K562 (cell line): Measurements from ENCODE around the gene EXOC3L1. TPM values are rescaled to one million over a fixed set of nuclear protein-coding genes. Genes with fewer than 3 reads are reported as not detected.

ENCODE experiments used
- ASH1L ChIP-seq: fragments of 450-650 bp; IDR thresholded peaks from 2 replicates; pipeline ENCODE4 v1.6.1; 2018; ENCODE audit warnings: borderline replicate concordance, mild to moderate bottlenecking, low read depth; ENCODE audit not compliant: partially characterized antibody
- CBX8 ChIP-seq: fragments of 200-600 bp; sonication (generic); IDR thresholded peaks from 2 replicates; pipeline ENCODE4 v1.6.1; 2012; ENCODE audit warnings: borderline replicate concordance, mixed run types, low read depth, mild to moderate bottlenecking, moderate library complexity, mixed read lengths, low read length, control low read depth, inconsistent platforms; ENCODE audit not compliant: poor library complexity, severe bottlenecking; ENCODE audit errors: extremely low read depth
- CEBPB ChIP-seq: fragments of 450-650 bp; IDR thresholded peaks from 2 replicates; pipeline ENCODE4 v1.6.1; 2016; ENCODE audit warnings: missing genetic modification characterization, missing compliant biosample characterization
- GATAD2B ChIP-seq: fragments of 450-650 bp; IDR thresholded peaks from 2 replicates; pipeline ENCODE4 v1.6.1; 2017; ENCODE audit warnings: mild to moderate bottlenecking, borderline replicate concordance
- GTF3C2 ChIP-seq: IDR thresholded peaks from 3 replicates; pipeline ENCODE4 v1.6.1; 2011; ENCODE audit warnings: borderline replicate concordance, mild to moderate bottlenecking, moderate library complexity; ENCODE audit not compliant: insufficient read length; ENCODE audit errors: extremely low read depth
- NCOA4 ChIP-seq: fragments of 450-650 bp; IDR thresholded peaks from 2 replicates; pipeline ENCODE4 v1.6.1; 2018; ENCODE audit warnings: mild to moderate bottlenecking; ENCODE audit not compliant: partially characterized antibody
- NFYB ChIP-seq: IDR thresholded peaks from 2 replicates; pipeline ENCODE4 v1.6.1; 2011; ENCODE audit warnings: mild to moderate bottlenecking, moderate library complexity; ENCODE audit not compliant: insufficient read length; ENCODE audit errors: extremely low read depth
- POLR3A ChIP-seq: IDR thresholded peaks from 2 replicates; pipeline ENCODE4 v1.6.1; 2011; ENCODE audit warnings: borderline replicate concordance, mild to moderate bottlenecking, moderate library complexity; ENCODE audit not compliant: insufficient read length, insufficient read depth; ENCODE audit errors: extremely low read depth
- PYGO2 ChIP-seq: fragments of 450-650 bp; IDR thresholded peaks from 2 replicates; pipeline ENCODE4 v1.6.1; 2016; ENCODE audit warnings: mild to moderate bottlenecking, missing genetic modification characterization, moderate library complexity, missing compliant biosample characterization
- RCOR1 ChIP-seq, 2 experiments: IDR thresholded peaks; 2 replicates each; pipeline ENCODE4 v1.6.1; 2012; ENCODE audit warnings: low read depth in 2 of 2, low read length in 2 of 2, borderline replicate concordance in 1 of 2, improper control_type of control experiment in 1 of 2
- SIN3A ChIP-seq, 2 experiments: fragments of 150-350 bp in 1 of 2; IDR thresholded peaks; 2 replicates each; pipeline ENCODE4 v1.6.1; 2011 to 2016; ENCODE audit warnings: borderline replicate concordance in 2 of 2, low read depth in 2 of 2, low read length in 2 of 2, mild to moderate bottlenecking in 2 of 2, moderate library complexity in 2 of 2; ENCODE audit not compliant: control insufficient read depth in 1 of 2
- SIX5 ChIP-seq, 2 experiments: IDR thresholded peaks; 2 replicates each; pipeline ENCODE4 v1.6.1; 2011; ENCODE audit warnings: low read length in 2 of 2, borderline replicate concordance in 1 of 2, low read depth in 1 of 2, mild to moderate bottlenecking in 1 of 2, moderate library complexity in 1 of 2; ENCODE audit not compliant: insufficient read depth in 1 of 2
- SRF ChIP-seq, 2 experiments: fragments of 250-450, 450-650 bp in 1 of 2; sonication (Bioruptor Pico) in 1 of 2; sonication (generic) in 1 of 2; formaldehyde crosslinking; IDR thresholded peaks; 2 replicates each; pipeline versions ENCODE4 v1.5.0 to v1.5.1; 2020 to 2022; ENCODE audit warnings: mild to moderate bottlenecking in 1 of 2, missing genetic modification reagents in 1 of 2
- STAG1 ChIP-seq: sonication (generic); formaldehyde crosslinking; IDR thresholded peaks from 2 replicates; pipeline ENCODE4 v1.5.0; 2020; ENCODE audit warnings: missing genetic modification reagents, borderline replicate concordance
- TGIF2 ChIP-seq: sonication (generic); formaldehyde crosslinking; IDR thresholded peaks from 2 replicates; pipeline ENCODE4 v1.8.1; 2022; ENCODE audit warnings: mild to moderate bottlenecking, missing genetic modification reagents, moderate library complexity
- THRAP3 ChIP-seq: fragments of 450-650 bp; IDR thresholded peaks from 2 replicates; pipeline ENCODE4 v1.6.1; 2016; ENCODE audit warnings: mild to moderate bottlenecking, inconsistent platforms, borderline replicate concordance
- THRB ChIP-seq: fragments of 450-650 bp; formaldehyde crosslinking; conservative IDR thresholded peaks from 2 replicates; pipeline ENCODE4 v1.4.0; 2022; ENCODE audit warnings: mild to moderate bottlenecking, missing genetic modification characterization
- ZNF347 ChIP-seq: fragments of 450-650 bp; formaldehyde crosslinking; IDR thresholded peaks from 2 replicates; pipeline ENCODE4 v1.4.0; 2020; ENCODE audit warnings: low read depth, mild to moderate bottlenecking, moderate library complexity
- ZNF444 ChIP-seq: fragments of 250-450 bp; sonication (Bioruptor Pico); IDR thresholded peaks from 2 replicates; pipeline ENCODE4 v1.4.0; 2020; ENCODE audit warnings: mild to moderate bottlenecking, moderate library complexity
- ZNF655 ChIP-seq: fragments of 250-450 bp; sonication (Bioruptor Pico); IDR thresholded peaks from 2 replicates; pipeline ENCODE4 v1.5.0; 2021
- ZSCAN29 ChIP-seq: fragments of 450-650 bp; IDR thresholded peaks from 2 replicates; pipeline ENCODE4 v1.6.1; 2017
- polyA plus RNA-seq, 8 experiments: library from polyadenylated mRNA; depleted of rRNA in 4 of 8; stranded (reverse) in 5 of 8; unstranded in 3 of 8; fragments of >200 nt; fragmentation: Nextera tagmentation in 2 of 8; fragmentation: Illumina TruSeq in 1 of 8; extraction: Ambion mirVana in 2 of 8; extraction: Trizol in 1 of 8; gene quantifications; 2 replicates each; pipeline versions ENCODE4 v1.2.1 to v1.2.3, GENCODE V29; 2011 to 2014; ENCODE audit warnings: inconsistent platforms in 1 of 8, missing spikeins in 1 of 8
- total RNA-seq, 7 experiments: library from RNA; depleted of rRNA in 6 of 7; stranded (reverse); fragments of >200 nt in 6 of 7; fragmentation: Illumina TruSeq in 2 of 7; extraction: Trizol in 2 of 7; gene quantifications; 2 replicates each; pipeline versions ENCODE4 v1.2.1 to v1.2.3, GENCODE V29; 2011 to 2021; ENCODE audit warnings: low replicate concordance in 1 of 7

Gene EXOC3L1
- total and polyA plus RNA-seq, 9 of the 15 experiments (the other 6 are each of a cell fraction or from before 2014, with no cell fraction given) = 0.08 TPM; not detected in 8

- TF ChIP-seq THRB (CRISPR knock-in tag) (no peak), STAG1 (no peak), POLR3A (no peak), SIX5 (IDR thresholded peaks at IDR 0.05; ENCODE audit: borderline replicate concordance in 1 of 2, insufficient read depth in 1 of 2, low read depth in 1 of 2, low read length in 2 of 2) (peak; percentile 92 to 93), TGIF2 (CRISPR knock-in tag) (no peak; the same call in 1 of the 2 replicates), GTF3C2 (no peak), SIN3A (IDR thresholded peaks at IDR 0.05; ENCODE audit: borderline replicate concordance in 2 of 2, control insufficient read depth in 1 of 2, low read depth in 2 of 2, low read length in 2 of 2) (peak; percentile 97 to 99), GATAD2B (no peak), CEBPB (no peak), ZNF655 (no peak), NCOA4 (no peak), ASH1L (peak; percentile 77), RCOR1 (IDR thresholded peaks at IDR 0.05; ENCODE audit: borderline replicate concordance in 1 of 2, low read depth in 2 of 2, low read length in 2 of 2) (0 out of 4 replicates have a peak, but pooled peaks of 1 of the 2 experiments have one; percentile 51), NFYB (no peak), PYGO2 (tag) (0 out of 2 replicates have a peak, but pooled peaks have one; percentile 19), ZSCAN29 (no peak), ZNF347 (CRISPR knock-in tag) (no peak), THRAP3 (no peak; the same call in 1 of the 2 replicates), SRF (CRISPR knock-in tag; IDR thresholded peaks at IDR 0.05) (peak in 1 of 2 experiments; percentile 36; a peak in 2 of 4 replicates), ZNF444 (CRISPR knock-in tag) (no peak), CBX8 (no peak)
Observed at GRCh38 chr16:67226804-67227566, 37.0 kb upstream of the EXOC3L1 start, which contains the start of gene TMEM208 (continued).
